Ovary (tissue), 3 donors: ENCODE results near the gene WNK1.

Experiments used
- EP300 ChIP-seq: sonication (generic); formaldehyde crosslinking; IDR thresholded peaks from one replicate; pipeline ENCODE4 v1.6.1; 2017; ENCODE audit warnings: antibody characterized with exemption
- POLR2A ChIP-seq: fragments of 450-650 bp; IDR thresholded peaks from one replicate; pipeline ENCODE4 v1.6.1; 2017; ENCODE audit warnings: antibody characterized with exemption, mild to moderate bottlenecking, moderate library complexity
- TF ChIP-seq, protein P1 (sequence below), 3 donors: fragments of 450-650 bp in 2 of 3; fragments of 200-600 bp in 1 of 3; IDR thresholded peaks; one replicate each; pipeline versions ENCODE4 v1.5.1 to v1.8.0; 2016 to 2022; ENCODE audit warnings: antibody characterized with exemption in 3 of 3, mild to moderate bottlenecking in 1 of 3
- donor health status: DM: no; HTN: no; CAD: no.

DNA sequence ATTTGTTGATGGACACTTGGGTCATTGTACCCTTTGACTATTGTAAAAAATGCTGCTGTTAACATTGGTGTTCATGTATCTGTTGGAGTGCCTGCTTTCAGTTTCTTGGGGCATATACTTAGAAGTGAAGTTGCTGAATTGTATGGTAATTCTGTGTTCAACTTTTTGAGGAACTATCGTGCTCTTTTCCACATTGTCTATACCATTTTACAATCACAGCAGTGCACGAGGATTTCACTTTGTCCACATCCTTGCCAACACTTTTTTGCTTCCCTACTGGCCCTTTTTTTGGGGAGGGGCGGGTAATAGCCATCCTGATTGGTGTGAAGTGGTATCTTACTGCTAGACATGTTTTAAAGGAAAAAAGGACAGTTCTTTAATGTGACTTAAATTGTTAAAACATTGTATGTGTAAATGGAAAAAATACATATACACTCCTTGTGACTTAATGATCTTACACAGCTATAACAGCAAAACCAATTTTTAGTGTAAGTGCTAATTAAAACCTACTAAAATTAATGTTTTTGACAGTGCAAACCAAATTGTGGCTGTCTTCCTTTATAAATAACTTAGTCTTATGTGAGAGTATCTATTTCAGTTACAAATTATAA is 52.7 kb downstream of the WNK1 start:
- TF ChIP-seq POLR2A (no peak), EP300 (no peak)
- TF ChIP-seq, protein P1, sequence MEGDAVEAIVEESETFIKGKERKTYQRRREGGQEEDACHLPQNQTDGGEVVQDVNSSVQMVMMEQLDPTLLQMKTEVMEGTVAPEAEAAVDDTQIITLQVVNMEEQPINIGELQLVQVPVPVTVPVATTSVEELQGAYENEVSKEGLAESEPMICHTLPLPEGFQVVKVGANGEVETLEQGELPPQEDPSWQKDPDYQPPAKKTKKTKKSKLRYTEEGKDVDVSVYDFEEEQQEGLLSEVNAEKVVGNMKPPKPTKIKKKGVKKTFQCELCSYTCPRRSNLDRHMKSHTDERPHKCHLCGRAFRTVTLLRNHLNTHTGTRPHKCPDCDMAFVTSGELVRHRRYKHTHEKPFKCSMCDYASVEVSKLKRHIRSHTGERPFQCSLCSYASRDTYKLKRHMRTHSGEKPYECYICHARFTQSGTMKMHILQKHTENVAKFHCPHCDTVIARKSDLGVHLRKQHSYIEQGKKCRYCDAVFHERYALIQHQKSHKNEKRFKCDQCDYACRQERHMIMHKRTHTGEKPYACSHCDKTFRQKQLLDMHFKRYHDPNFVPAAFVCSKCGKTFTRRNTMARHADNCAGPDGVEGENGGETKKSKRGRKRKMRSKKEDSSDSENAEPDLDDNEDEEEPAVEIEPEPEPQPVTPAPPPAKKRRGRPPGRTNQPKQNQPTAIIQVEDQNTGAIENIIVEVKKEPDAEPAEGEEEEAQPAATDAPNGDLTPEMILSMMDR (IDR thresholded peaks at IDR 0.05) = no peak
